GM12878 (cell line): ENCODE data around the gene SUV39H1. TPM values are rescaled to one million over a fixed set of nuclear protein-coding genes. Genes with fewer than 3 reads are reported as not detected.

Source experiments
- ATAC-seq: fragments of 200-7000 bp; cut with Tn5 transposase; 3 replicates; pipeline ENCODE4 v1.9.1; 2020; ENCODE audit warnings: mild to moderate bottlenecking, moderate library complexity
- BruUV-seq: library from RNA; stranded (reverse); fragments of 400-500 nt; replicated peaks from 2 replicates; lab custom pipeline; 2021; lab: Mats Ljungman, UMichigan
- CTCF ChIA-PET: fragments of 300-600 bp; sonication (Branson Sonifier 250); formaldehyde crosslinking; extraction: SDS; loops from one replicate; lab custom pipeline; 2021; ENCODE audit warnings: inconsistent platforms; lab: Yijun Ruan, JAX
- POLR2A ChIA-PET: fragments of 350-600 bp; formaldehyde crosslinking; extraction: SDS; loops from one replicate; lab custom pipeline; 2021; ENCODE audit warnings: inconsistent platforms; lab: Charles Lee
- RAD21 ChIA-PET: fragments of 300-600 bp; sonication (Branson Sonifier 250); formaldehyde crosslinking; loops from one replicate; lab custom pipeline; 2023; ENCODE audit warnings: antibody characterized with exemption; ENCODE audit not compliant: unreplicated experiment; lab: Charles Lee
- SMC1A ChIA-PET: fragments of 300-600 bp; sonication (Branson Sonifier 250); formaldehyde crosslinking; loops from one replicate; lab custom pipeline; 2023; ENCODE audit not compliant: unreplicated experiment, uncharacterized antibody; lab: Charles Lee
- DNase-seq: peaks from one replicate; pipeline ENCODE4 v3.0.0-alpha.2; 2011; ENCODE audit warnings: low read depth, low spot score
- FAIRE-seq: peaks from 3 replicates; lab custom pipeline; 2011; peaks lifted over from hg19 to GRCh38; lab: Jason Lieb, UNC
- H2AFZ ChIP-seq: 2 replicates; pipeline ENCODE4 v1.6.0; 2011; ENCODE audit warnings: low read depth, low read length, control low read depth; ENCODE audit not compliant: control insufficient read depth
- H3K27ac ChIP-seq: 2 replicates; pipeline ENCODE4 v1.5.1; 2011; ENCODE audit warnings: control low read depth; ENCODE audit not compliant: control insufficient read depth, insufficient read depth
- H3K27me3 ChIP-seq, 2 experiments: replicated peaks in 1 of 2; 2 replicates each; pipeline versions ENCODE4 v1.6.0 to v1.6.1; 2011; ENCODE audit warnings: low read length in 1 of 2; ENCODE audit not compliant: control insufficient read depth in 2 of 2, insufficient read depth in 2 of 2
- H3K36me3 ChIP-seq, 2 experiments: 2 replicates each; pipeline ENCODE4 v1.5.1; 2011; ENCODE audit warnings: low read length in 1 of 2; ENCODE audit not compliant: control insufficient read depth in 2 of 2, insufficient read depth in 2 of 2
- H3K4me1 ChIP-seq: 2 replicates; pipeline ENCODE4 v1.6.1; 2011; ENCODE audit warnings: mild to moderate bottlenecking, low read length, moderate library complexity, mixed read lengths; ENCODE audit not compliant: control insufficient read depth, insufficient read depth
- H3K4me2 ChIP-seq: 2 replicates; pipeline ENCODE4 v1.6.0; 2011; ENCODE audit warnings: control low read depth; ENCODE audit not compliant: control insufficient read depth, insufficient read depth
- H3K4me3 ChIP-seq: fragments of 200-600 bp; sonication (generic); 2 replicates; pipeline ENCODE4 v1.5.1; 2016
- H3K79me2 ChIP-seq: 2 replicates; pipeline ENCODE4 v1.6.0; 2011; ENCODE audit warnings: low read length; ENCODE audit not compliant: control insufficient read depth, insufficient read depth
- H3K9ac ChIP-seq: 2 replicates; pipeline ENCODE4 v1.8.0; 2011; ENCODE audit warnings: low read length, control low read depth, mixed read lengths; ENCODE audit not compliant: control insufficient read depth, insufficient read depth
- H3K9me3 ChIP-seq: replicated peaks from 3 replicates; pipeline ENCODE4 v1.5.1; 2011; ENCODE audit warnings: mild to moderate bottlenecking, low read length; ENCODE audit not compliant: control insufficient read depth, insufficient read depth
- H4K20me1 ChIP-seq: 2 replicates; pipeline ENCODE4 v1.6.0; 2011; ENCODE audit not compliant: control insufficient read depth, insufficient read depth
- BCL11A ChIP-seq: IDR thresholded peaks from 2 replicates; pipeline ENCODE4 v1.6.1; 2011; ENCODE audit warnings: low read depth, low read length
- CBFB ChIP-seq: IDR thresholded peaks from 2 replicates; pipeline ENCODE4 v1.6.1; 2016; ENCODE audit warnings: antibody characterized with exemption, low read depth
- CREM ChIP-seq: IDR thresholded peaks from 2 replicates; pipeline ENCODE4 v1.6.1; 2014; ENCODE audit warnings: antibody characterized with exemption, low read depth
- E2F8 ChIP-seq: fragments of 450-650 bp; IDR thresholded peaks from 2 replicates; pipeline ENCODE4 v1.6.1; 2018; ENCODE audit warnings: mild to moderate bottlenecking, low read depth, moderate library complexity; ENCODE audit not compliant: partially characterized antibody
- EGR1 ChIP-seq, 2 experiments: IDR thresholded peaks; 1 replicate in 1 of 2; 2 replicates in 1 of 2; pipeline ENCODE4 v1.6.1; 2011 to 2012; ENCODE audit warnings: low read depth in 2 of 2, low read length in 2 of 2, borderline replicate concordance in 1 of 2, mild to moderate bottlenecking in 1 of 2, moderate library complexity in 1 of 2
- ETV6 ChIP-seq, 2 experiments: fragments of 450-650 bp in 1 of 2; IDR thresholded peaks in 1 of 2; conservative IDR thresholded peaks in 1 of 2; 2 replicates each; pipeline ENCODE4 v1.6.1; 2014; ENCODE audit warnings: antibody characterized with exemption in 1 of 2, borderline replicate concordance in 1 of 2, low read depth in 1 of 2, mild to moderate bottlenecking in 1 of 2, moderate library complexity in 1 of 2
- NRF1 ChIP-seq: conservative IDR thresholded peaks from 2 replicates; pipeline ENCODE4 v1.6.1; 2011; ENCODE audit warnings: mild to moderate bottlenecking, low read depth, low read length, improper control_type of control experiment
- POLR2A ChIP-seq: IDR thresholded peaks from 2 replicates; pipeline ENCODE4 v1.6.1; 2011; ENCODE audit warnings: low read depth, mild to moderate bottlenecking, low read length
- POLR2AphosphoS5 ChIP-seq: IDR thresholded peaks from 2 replicates; pipeline ENCODE4 v1.6.1; 2011; ENCODE audit warnings: mild to moderate bottlenecking, low read length, inconsistent platforms
- RELB ChIP-seq: fragments of 450-650 bp; IDR thresholded peaks from 2 replicates; pipeline ENCODE4 v1.6.1; 2017; ENCODE audit warnings: low read depth, mild to moderate bottlenecking, moderate library complexity
- SPI1 ChIP-seq: IDR thresholded peaks from 2 replicates; pipeline ENCODE4 v1.6.1; 2011; ENCODE audit warnings: low read depth, mild to moderate bottlenecking, low read length, moderate library complexity, borderline replicate concordance; ENCODE audit not compliant: insufficient read depth
- TCF12 ChIP-seq: IDR thresholded peaks from 2 replicates; pipeline ENCODE4 v1.6.1; 2011; ENCODE audit warnings: low read depth, mild to moderate bottlenecking, low read length
- ZBTB40 ChIP-seq: fragments of 450-650 bp; IDR thresholded peaks from 2 replicates; pipeline ENCODE4 v1.6.1; 2016; ENCODE audit warnings: mild to moderate bottlenecking, moderate library complexity, borderline replicate concordance
- WGBS: methylation state at CpG from one replicate; pipeline ENCODE4 v1.1.6; 2016; ENCODE audit warnings: low lambda C conversion rate; ENCODE audit not compliant: insufficient replicate concordance, insufficient coverage; ENCODE audit errors: missing lambda C conversion rate; 5-methylcytosine and 5-hydroxymethylcytosine counted together
- in situ Hi-C: fragments of 300-500 bp; cut with MboI; formaldehyde crosslinking; loops from 9 replicates; pipeline ENCODE4 v1.14.3; 2018; ENCODE audit warnings: mixed read lengths
- intact Hi-C: fragments of 100-400 bp; cut with micrococcal nuclease; formaldehyde crosslinking; loops from one replicate; pipeline ENCODE4 v1.14.2; 2022; ENCODE audit not compliant: unreplicated experiment
- polyA plus RNA-seq, 11 experiments: library from polyadenylated mRNA; depleted of rRNA in 4 of 11; unstranded in 6 of 11; stranded (reverse) in 5 of 11; fragments of >200 nt; fragmentation: Nextera tagmentation in 4 of 11; fragmentation: Illumina TruSeq in 1 of 11; extraction: Ambion mirVana in 4 of 11; extraction: Trizol in 1 of 11; gene quantifications; 1 replicate in 1 of 11; 2 replicates in 10 of 11; pipeline versions ENCODE4 v1.2.1 to v1.2.3, GENCODE V29; 2011 to 2016; ENCODE audit warnings: inconsistent platforms in 2 of 11, missing spikeins in 2 of 11, low read depth in 1 of 11
- total RNA-seq, 4 experiments: library from RNA; depleted of rRNA in 3 of 4; stranded (reverse); fragments of >200 nt in 3 of 4; fragmentation: Illumina TruSeq in 1 of 4; extraction: Trizol in 1 of 4; gene quantifications; 2 replicates each; pipeline versions ENCODE4 v1.2.1 to v1.2.3, GENCODE V29; 2013 to 2021

SUV39H1 gene
- total and polyA plus RNA-seq, 10 of the 15 experiments (the other 5 are each of a cell fraction or from before 2014, with no cell fraction given), result 4.9 to 33.2 (median 17.1) TPM

- ChIA-PET CTCF (interaction anchor here (1.4 kb wide), 1 partner anchor 51 kb away, joined by 3 read pairs; no protein-coding TSS in a partner anchor), RAD21 (interaction anchor here (0.5 to 1.3 kb wide), 4 partner anchors 13 to 360 kb away, joined by 3 to 4 read pairs (median 3); partner anchors contain the start of genes SUV39H1 and TFE3), POLR2A (interaction anchor here (0.6 to 1.5 kb wide), 6 partner anchors 9 to 360 kb away, joined by 3 to 5 read pairs (median 4); partner anchors contain the start of genes HDAC6, SUV39H1 and TFE3), SMC1A (interaction anchor here (1.1 to 1.3 kb wide), 4 partner anchors 9 to 122 kb away, joined by 3 to 5 read pairs (median 3); partner anchors contain the start of gene SUV39H1)
- peak within 1 kb of the TSS; percentile 71 for H3K9ac ChIP-seq
- no peaks in the 10 kb centered on the region for H3K9me3 ChIP-seq
- peak within 1 kb of the TSS; percentile 92 for H3K27ac ChIP-seq
- no peaks in the 10 kb centered on the region for H4K20me1 ChIP-seq
- 0 out of 2 replicates have a peak, but pooled peaks cover 2% of the 10 kb centered on the region for H3K4me1 ChIP-seq
- in situ Hi-C loops, result no loop called here
- peak within 1 kb of the TSS; percentile 67 for H2AFZ ChIP-seq
- peak within 1 kb of the TSS; percentile 79 for H3K4me3 ChIP-seq
- H3K4me2 ChIP-seq, result peak within 1 kb of the TSS; percentile 52
- FAIRE-seq (no peak), DNase-seq (peak; percentile 35), ATAC-seq (peak; percentile 95)
- WGBS, result 24% methylated on average over 13 of the region's 13 CpGs
- no peaks in the 10 kb centered on the region; a peak in 1 of 4 replicates for H3K36me3 ChIP-seq
- intact Hi-C loops, result no loop called here
- H3K79me2 ChIP-seq, result peaks cover 26% of the 10 kb centered on the region
- BruUV-seq, result no TSS peak
- H3K27me3 ChIP-seq, result no peaks in the 10 kb centered on the region
- TF ChIP-seq SPI1 (peak; percentile 41; the same call in 1 of the 2 replicates), EGR1 (IDR thresholded peaks at IDR 0.05; ENCODE audit: borderline replicate concordance in 1 of 2, low read depth in 2 of 2, low read length in 2 of 2) (peak in 1 of 2 experiments; percentile 33; a peak in 1 of 3 replicates), CBFB (0 out of 2 replicates have a peak, but pooled peaks have one; percentile 53), BCL11A (no peak), POLR2AphosphoS5 (peak; percentile 70), CREM (no peak), ETV6 (conservative IDR thresholded peaks at IDR 0.05 in 1 of 2, IDR thresholded peaks at IDR 0.05 in 1 of 2; ENCODE audit: borderline replicate concordance in 1 of 2, low read depth in 1 of 2) (peak in 1 of 2 experiments; percentile 88; a peak in 2 of 4 replicates), ZBTB40 (peak; percentile 81; the same call in 1 of the 2 replicates), RELB (peak; percentile 35; the same call in 1 of the 2 replicates), NRF1 (no peak), E2F8 (no peak), POLR2A (peak; percentile 74), TCF12 (0 out of 2 replicates have a peak, but pooled peaks have one; percentile 11)
These were observed 13.0 kb upstream of the SUV39H1 start, which contains the start of gene WAS for GRCh38 chrX:48683411-48683982. Gene WAS (plus strand): TSS chrX:48683799. CDS start chrX:48683854, 55 bp downstream.
